Liver (tissue), 9 donors: ENCODE results near the gene NFIX. TPM values are rescaled to one million over a fixed set of nuclear protein-coding genes. Genes with fewer than 3 reads are reported as not detected.

Source experiments
- DNase-seq: peaks from one replicate; pipeline ENCODE4 v3.0.0-alpha.2; 2017; ENCODE audit warnings: low spot score
- H3K27ac ChIP-seq, 2 donors: one replicate each; pipeline ENCODE4 v1.7.0; 2013; ENCODE audit warnings: inconsistent platforms in 2 of 2, low read length in 2 of 2, control low read depth in 1 of 2, low read depth in 1 of 2, mild to moderate bottlenecking in 1 of 2
- H3K27me3 ChIP-seq, 4 donors: one replicate each; pipeline versions ENCODE4 v1.6.1 to v1.7.0; 2013; ENCODE audit warnings: low read length in 3 of 4, inconsistent platforms in 1 of 4, mild to moderate bottlenecking in 1 of 4, moderate library complexity in 1 of 4; ENCODE audit not compliant: control insufficient read depth in 4 of 4, insufficient read depth in 4 of 4
- H3K36me3 ChIP-seq, 4 donors: one replicate each; pipeline versions ENCODE4 v1.6.1 to v1.7.0; 2013; ENCODE audit warnings: low read length in 3 of 4, mild to moderate bottlenecking in 3 of 4, low read depth in 1 of 4, moderate library complexity in 1 of 4; ENCODE audit not compliant: control insufficient read depth in 4 of 4, insufficient read depth in 3 of 4
- H3K4me1 ChIP-seq, 4 donors: one replicate each; pipeline versions ENCODE4 v1.6.1 to v1.7.0; 2013; ENCODE audit warnings: low read length in 3 of 4, mild to moderate bottlenecking in 3 of 4, moderate library complexity in 1 of 4; ENCODE audit not compliant: control insufficient read depth in 4 of 4, insufficient read depth in 4 of 4
- H3K4me3 ChIP-seq, 3 donors: one replicate each; pipeline versions ENCODE4 v1.6.1 to v1.7.0; 2013; ENCODE audit warnings: low read length in 3 of 3, control low read depth in 1 of 3, low read depth in 1 of 3, mild to moderate bottlenecking in 1 of 3
- H3K9ac ChIP-seq, 2 donors: one replicate each; pipeline ENCODE4 v1.7.0; 2013; ENCODE audit warnings: low read length in 2 of 2, mild to moderate bottlenecking in 2 of 2, moderate library complexity in 2 of 2, control low read depth in 1 of 2, low read depth in 1 of 2
- H3K9me3 ChIP-seq, 4 donors: one replicate each; pipeline versions ENCODE4 v1.6.1 to v1.7.0; 2013; ENCODE audit warnings: low read length in 3 of 4; ENCODE audit not compliant: control insufficient read depth in 4 of 4
- ATF3 ChIP-seq: IDR thresholded peaks from 2 replicates; pipeline ENCODE4 v1.6.1; 2016; ENCODE audit warnings: antibody characterized with exemption
- CTCF ChIP-seq: fragments of 150-350 bp; IDR thresholded peaks from 2 replicates; pipeline ENCODE4 v1.5.1; 2017; ENCODE audit warnings: improper control_type of control experiment, low read depth, low read length; ENCODE audit not compliant: missing input control
- EGR1 ChIP-seq, 2 donors: IDR thresholded peaks; 2 replicates each; pipeline ENCODE4 v1.6.1; 2016 to 2018; ENCODE audit warnings: antibody characterized with exemption in 2 of 2, low read depth in 2 of 2
- FOXA1 ChIP-seq: IDR thresholded peaks from 2 replicates; pipeline ENCODE4 v1.6.1; 2016; ENCODE audit warnings: antibody characterized with exemption
- FOXA2 ChIP-seq: IDR thresholded peaks from 2 replicates; pipeline ENCODE4 v1.6.1; 2016; ENCODE audit warnings: antibody characterized with exemption
- GABPA ChIP-seq, 2 donors: IDR thresholded peaks in 1 of 2; conservative IDR thresholded peaks in 1 of 2; 2 replicates each; pipeline ENCODE4 v1.6.1; 2016; ENCODE audit warnings: antibody characterized with exemption in 2 of 2, mild to moderate bottlenecking in 1 of 2, moderate library complexity in 1 of 2
- HNF4A ChIP-seq, 2 donors: conservative IDR thresholded peaks; 2 replicates each; pipeline ENCODE4 v1.6.1; 2016; ENCODE audit warnings: antibody characterized with exemption in 2 of 2, mild to moderate bottlenecking in 2 of 2
- HNF4G ChIP-seq: IDR thresholded peaks from 2 replicates; pipeline ENCODE4 v1.6.1; 2016; ENCODE audit warnings: antibody characterized with exemption
- JUND ChIP-seq, 2 donors: IDR thresholded peaks; 2 replicates each; pipeline ENCODE4 v1.6.1; 2016; ENCODE audit warnings: antibody characterized with exemption in 2 of 2
- MAX ChIP-seq: IDR thresholded peaks from 2 replicates; pipeline ENCODE4 v1.6.1; 2016; ENCODE audit warnings: antibody characterized with exemption
- RAD21 ChIP-seq, 2 donors: IDR thresholded peaks; 2 replicates each; pipeline ENCODE4 v1.6.1; 2016; ENCODE audit warnings: antibody characterized with exemption in 2 of 2, mild to moderate bottlenecking in 2 of 2
- REST ChIP-seq: IDR thresholded peaks from 2 replicates; pipeline ENCODE4 v1.6.1; 2016; ENCODE audit warnings: antibody characterized with exemption, mild to moderate bottlenecking
- RXRA ChIP-seq, 2 donors: IDR thresholded peaks; 2 replicates each; pipeline ENCODE4 v1.6.1; 2017 to 2018; ENCODE audit warnings: antibody characterized with exemption in 2 of 2, mild to moderate bottlenecking in 1 of 2
- SP1 ChIP-seq: IDR thresholded peaks from 2 replicates; pipeline ENCODE4 v1.6.1; 2018; ENCODE audit warnings: antibody characterized with exemption, mild to moderate bottlenecking
- TAF1 ChIP-seq: conservative IDR thresholded peaks from 2 replicates; pipeline ENCODE4 v1.6.1; 2016; ENCODE audit warnings: antibody characterized with exemption, mild to moderate bottlenecking
- YY1 ChIP-seq: IDR thresholded peaks from 2 replicates; pipeline ENCODE4 v1.6.1; 2016; ENCODE audit warnings: antibody characterized with exemption, mild to moderate bottlenecking
- WGBS: extraction: QIAGEN DNeasy Blood & Tissue Kit; methylation state at CpG from one replicate; pipeline ENCODE4 v1.1.7; 2013; 5-methylcytosine and 5-hydroxymethylcytosine counted together
- polyA plus RNA-seq, 2 donors: library from polyadenylated mRNA; stranded (reverse) in 1 of 2; unstranded in 1 of 2; fragments of 200-250 nt in 1 of 2; fragments of >200 nt in 1 of 2; fragmentation: Nextera tagmentation in 1 of 2; extraction: Ambion mirVana in 1 of 2; gene quantifications; one replicate each; pipeline versions ENCODE4 v1.2.1 to v1.2.3, GENCODE V29; 2013 to 2015
- total RNA-seq, 2 donors: library from RNA; depleted of rRNA; stranded (reverse); fragments of >200 nt; gene quantifications; one replicate each; pipeline ENCODE4 v1.2.3, GENCODE V29; 2014
- donor health status: healthy.
- donor health status: healthy.
- donor health status: healthy.
- donor health status: healthy.
- donor health status: healthy.

The NFIX gene
- total and polyA plus RNA-seq, 4 donors = 3.3 to 18.4 (median 12.6) TPM

- TF ChIP-seq EGR1 (IDR thresholded peaks at IDR 0.05; ENCODE audit: low read depth in 2 of 2) = no peak
- TF ChIP-seq RXRA (IDR thresholded peaks at IDR 0.05) = no peak
- TF ChIP-seq ATF3 = no peak
- TF ChIP-seq MAX = no peak
- TF ChIP-seq RAD21 (IDR thresholded peaks at IDR 0.05) = no peak
- TF ChIP-seq JUND (IDR thresholded peaks at IDR 0.05) = no peak
- no peak for TF ChIP-seq HNF4G
- no peak for TF ChIP-seq YY1
- no peak for TF ChIP-seq CTCF
- no peak for TF ChIP-seq FOXA2
- no peak for TF ChIP-seq SP1
- no peak for TF ChIP-seq TAF1
- TF ChIP-seq HNF4A (conservative IDR thresholded peaks at IDR 0.05) = no peak
- TF ChIP-seq FOXA1 = no peak
- TF ChIP-seq REST = no peak
- Histone ChIP-seq H3K36me3 (peaks cover 0 to 3% (median 0%) of the 10 kb centered on the region in 4 donors), H3K27me3 (no peaks in the 10 kb centered on the region), H3K9me3 (no peaks in the 10 kb centered on the region), H3K27ac (peak overlapping the region; percentile 78 to 85), H3K4me3 (peak overlapping the region; percentile 70 to 87 (median 84)), H3K9ac (no peak overlapping the region), H3K4me1 (peaks cover 3 to 22% (median 12%) of the 10 kb centered on the region in 4 donors)
- DNase-seq = peak; percentile 51
- under 1% methylated on average over 129 of the region's 129 CpGs for WGBS
Observed at GRCh38 chr19:12995596-12996405, 526 bp downstream of the NFIX start.

- H3K4me1 ChIP-seq = peaks cover 3 to 29% (median 13%) of the 10 kb centered on the region in 4 donors
- no peaks in the 10 kb centered on the region for H3K9me3 ChIP-seq
- no peaks in the 10 kb centered on the region for H3K27me3 ChIP-seq
- WGBS = 6% methylated on average over 52 of the region's 52 CpGs
- peaks cover 0 to 3% (median 0%) of the 10 kb centered on the region in 4 donors for H3K36me3 ChIP-seq
- H3K27ac ChIP-seq = peak overlapping the region; percentile 78 to 85
- H3K4me3 ChIP-seq = peak overlapping the region; percentile 70 to 87 (median 84)
- DNase-seq = no peak
- TF ChIP-seq GABPA (IDR thresholded peaks at IDR 0.05 in 1 of 2, conservative IDR thresholded peaks at IDR 0.05 in 1 of 2) = no peak
- TF ChIP-seq SP1 = no peak
- TF ChIP-seq MAX = no peak
- TF ChIP-seq TAF1 = no peak
- TF ChIP-seq YY1 = no peak
- no peak for TF ChIP-seq HNF4G
- no peak for TF ChIP-seq HNF4A (conservative IDR thresholded peaks at IDR 0.05)
- no peak for TF ChIP-seq REST
- H3K9ac ChIP-seq = no peak overlapping the region
Observed at GRCh38 chr19:12996406-12997094, 1.3 kb downstream of the NFIX start.
